Cardiac muscle cell (in vitro differentiated cells and primary cell): ENCODE results near the gene ZNF521. TPM values are rescaled to one million over a fixed set of nuclear protein-coding genes. Genes with fewer than 3 reads are reported as not detected.

ENCODE experiments used
- DNase-seq, 2 donors: peaks; one replicate each; pipeline versions ENCODE4 v3.0.0 to v3.0.0-alpha.2; 2010 to 2017; ENCODE audit warnings: low read depth in 1 of 2, low spot score in 1 of 2
- H3K27ac ChIP-seq: fragments of 200-600 bp; sonication (generic); 2 replicates; pipeline ENCODE4 v1.5.1; 2016
- H3K27me3 ChIP-seq: fragments of 200-600 bp; sonication (generic); 2 replicates; pipeline ENCODE4 v1.6.0; 2016; ENCODE audit warnings: control low read depth
- H3K36me3 ChIP-seq: fragments of 200-600 bp; sonication (generic); 2 replicates; pipeline ENCODE4 v1.5.1; 2016; ENCODE audit warnings: control low read depth
- H3K4me1 ChIP-seq: fragments of 200-600 bp; sonication (generic); 2 replicates; pipeline ENCODE4 v1.8.1; 2017; ENCODE audit warnings: low read depth, mild to moderate bottlenecking, mixed run types
- H3K4me3 ChIP-seq: fragments of 200-600 bp; sonication (generic); 2 replicates; pipeline ENCODE4 v1.5.1; 2016; ENCODE audit warnings: mild to moderate bottlenecking
- H3K9me3 ChIP-seq: fragments of 200-600 bp; sonication (generic); 2 replicates; pipeline ENCODE4 v1.5.1; 2017; ENCODE audit warnings: low read depth, mild to moderate bottlenecking, control low read depth
- CTCF ChIP-seq: IDR thresholded peaks from 2 replicates; pipeline ENCODE4 v1.5.1; 2012; ENCODE audit warnings: low read depth, mild to moderate bottlenecking, low read length
- polyA plus RNA-seq: library from polyadenylated mRNA; unstranded; fragments of >200 nt; fragmentation: Nextera tagmentation; extraction: Ambion mirVana; gene quantifications from 2 replicates; pipeline ENCODE4 v1.2.1, GENCODE V29; 2016
- total RNA-seq: library from RNA; depleted of rRNA; stranded (reverse); fragments of >200 nt; gene quantifications from 2 replicates; pipeline ENCODE4 v1.2.3, GENCODE V29; 2016

The ZNF521 gene
- total and polyA plus RNA-seq, 2 experiments from 2014 or later = 34.2 to 442 TPM

GRCh38 chr18:25262920-25263319 is 89.0 kb downstream of the ZNF521 start:
- H3K27ac ChIP-seq = peak overlapping the region; percentile 11
- DNase-seq = no peak
- no peaks in the 10 kb centered on the region for H3K9me3 ChIP-seq
- no peaks in the 10 kb centered on the region for H3K36me3 ChIP-seq
- H3K27me3 ChIP-seq = no peaks in the 10 kb centered on the region
- peaks cover 42% of the 10 kb centered on the region for H3K4me1 ChIP-seq
- no peak for TF ChIP-seq CTCF
- H3K4me3 ChIP-seq = no peak overlapping the region

GRCh38 chr18:25261768-25262167 is 90.2 kb downstream of the ZNF521 start:
- Histone ChIP-seq H3K4me1 (peaks cover 32% of the 10 kb centered on the region), H3K27me3 (no peaks in the 10 kb centered on the region), H3K36me3 (no peaks in the 10 kb centered on the region), H3K9me3 (no peaks in the 10 kb centered on the region), H3K27ac (peak overlapping the region; percentile 13), H3K4me3 (no peak overlapping the region)
- no peak for TF ChIP-seq CTCF
- DNase-seq = no peak

- Histone ChIP-seq H3K36me3 (no peaks in the 10 kb centered on the region), H3K9me3 (no peaks in the 10 kb centered on the region), H3K27me3 (no peaks in the 10 kb centered on the region), H3K4me1 (peaks cover 13% of the 10 kb centered on the region), H3K4me3 (no peak overlapping the region), H3K27ac (no peak overlapping the region)
- no peak for TF ChIP-seq CTCF
- no peak for DNase-seq
Observed at GRCh38 chr18:25256439-25256838, 95.5 kb downstream of the ZNF521 start.

DNA sequence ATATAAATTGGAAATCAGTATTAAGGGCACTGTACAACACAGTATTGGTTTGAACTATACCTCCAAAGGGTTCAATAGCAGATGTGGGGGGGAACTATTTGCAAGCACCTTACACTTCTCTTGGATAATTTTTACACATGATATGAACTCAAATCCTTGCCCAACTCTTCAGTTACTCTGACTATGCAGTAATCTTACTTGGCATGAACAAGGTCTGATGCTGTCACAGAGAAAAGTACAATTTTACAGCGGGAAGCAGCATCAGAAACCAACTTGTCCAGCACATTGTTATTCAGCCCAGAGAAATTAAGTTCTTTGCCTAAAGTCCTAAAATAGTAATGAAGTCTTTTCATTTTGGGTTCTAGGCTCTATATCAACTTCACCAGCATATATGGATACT is 98.2 kb downstream of the ZNF521 start:
- no peaks in the 10 kb centered on the region for H3K36me3 ChIP-seq
- H3K9me3 ChIP-seq = no peaks in the 10 kb centered on the region
- H3K4me1 ChIP-seq = peaks cover 6% of the 10 kb centered on the region
- TF ChIP-seq CTCF = no peak
- H3K27ac ChIP-seq = no peak overlapping the region
- no peak overlapping the region for H3K4me3 ChIP-seq
- no peaks in the 10 kb centered on the region for H3K27me3 ChIP-seq
- no peak for DNase-seq

GRCh38 chr18:25253136-25253535 is 98.8 kb downstream of the ZNF521 start:
- TF ChIP-seq CTCF = no peak
- no peak overlapping the region for H3K4me3 ChIP-seq
- no peaks in the 10 kb centered on the region for H3K9me3 ChIP-seq
- no peak overlapping the region for H3K27ac ChIP-seq
- no peaks in the 10 kb centered on the region for H3K36me3 ChIP-seq
- peaks cover 11% of the 10 kb centered on the region for H3K4me1 ChIP-seq
- no peaks in the 10 kb centered on the region for H3K27me3 ChIP-seq
- DNase-seq = no peak

GRCh38 chr18:25251068-25251467 is 100.9 kb downstream of the ZNF521 start:
- no peak overlapping the region for H3K4me3 ChIP-seq
- H3K9me3 ChIP-seq = no peaks in the 10 kb centered on the region
- no peak overlapping the region for H3K27ac ChIP-seq
- H3K36me3 ChIP-seq = no peaks in the 10 kb centered on the region
- H3K27me3 ChIP-seq = no peaks in the 10 kb centered on the region
- peaks cover 19% of the 10 kb centered on the region for H3K4me1 ChIP-seq
- TF ChIP-seq CTCF = no peak
- DNase-seq = no peak
